Naive thymus-derived CD4-positive, alpha-beta T cell (primary cell): Measurements from ENCODE around the gene ACSBG1. TPM values are rescaled to one million over a fixed set of nuclear protein-coding genes. Genes with fewer than 3 reads are reported as not detected.
"Not testable (repeated sequence)": the region's sequence is repeated elsewhere in the genome, so short reads cannot be mapped to it uniquely, and the experiment has no call there.

Source experiments
- ATAC-seq: fragments of 150-1000 bp; cut with Tn5 transposase; 2 replicates; pipeline ENCODE4 v1.10.0; 2021; ENCODE audit warnings: mild to moderate bottlenecking, moderate library complexity
- CTCF ChIA-PET: fragments of 350-600 bp; sonication (Branson Sonifier 250); formaldehyde crosslinking; loops from one replicate; lab custom pipeline; 2021; ENCODE audit warnings: antibody characterized with exemption; lab: Charles Lee
- POLR2A ChIA-PET: fragments of 350-600 bp; sonication (Branson Sonifier 250); formaldehyde crosslinking; loops from one replicate; lab custom pipeline; 2021; ENCODE audit warnings: antibody characterized with exemption, inconsistent platforms; lab: Charles Lee
- DNase-seq, 9 donors: peaks; one replicate each; pipeline versions ENCODE4 v3.0.0 to v3.0.0-alpha.2; 2020 to 2022; ENCODE audit warnings: mixed read lengths in 1 of 9
- H3K27ac ChIP-seq: one replicate; pipeline ENCODE4 v1.7.0; 2013; ENCODE audit warnings: mild to moderate bottlenecking, low read depth, low read length, moderate library complexity
- H3K27me3 ChIP-seq, 2 donors: one replicate each; pipeline ENCODE4 v1.7.0; 2013; ENCODE audit warnings: low read length in 2 of 2, mild to moderate bottlenecking in 2 of 2, moderate library complexity in 2 of 2; ENCODE audit not compliant: control insufficient read depth in 2 of 2, insufficient read depth in 2 of 2
- H3K36me3 ChIP-seq, 3 experiments: 1 replicate in 2 of 3; 2 replicates in 1 of 3; pipeline ENCODE4 v1.7.0; 2013; ENCODE audit warnings: low read length in 3 of 3, mild to moderate bottlenecking in 3 of 3, moderate library complexity in 1 of 3; ENCODE audit not compliant: insufficient read depth in 3 of 3, control insufficient read depth in 2 of 3
- H3K4me1 ChIP-seq, 2 donors: one replicate each; pipeline ENCODE4 v1.7.0; 2013; ENCODE audit warnings: low read length in 2 of 2, mild to moderate bottlenecking in 2 of 2, moderate library complexity in 1 of 2; ENCODE audit not compliant: control insufficient read depth in 2 of 2, insufficient read depth in 2 of 2
- H3K4me3 ChIP-seq: 2 replicates; pipeline ENCODE4 v1.7.0; 2013; ENCODE audit warnings: mild to moderate bottlenecking, low read length
- H3K9me3 ChIP-seq, 3 experiments: 1 replicate in 2 of 3; 2 replicates in 1 of 3; pipeline ENCODE4 v1.7.0; 2013; ENCODE audit warnings: low read length in 3 of 3; ENCODE audit not compliant: control insufficient read depth in 2 of 3
- H3K27ac Mint-ChIP-seq, 9 donors: one replicate each; pipeline ENCODE4 v1.8.0; 2020 to 2022; ENCODE audit warnings: mixed read lengths in 9 of 9, mild to moderate bottlenecking in 8 of 9, moderate library complexity in 5 of 9, inconsistent platforms in 2 of 9
- H3K27me3 Mint-ChIP-seq, 5 donors: one replicate each; pipeline ENCODE4 v1.8.0; 2021 to 2022; ENCODE audit warnings: mixed read lengths in 5 of 5, mild to moderate bottlenecking in 1 of 5
- H3K36me3 Mint-ChIP-seq, 5 donors: one replicate each; pipeline ENCODE4 v1.8.0; 2020 to 2022; ENCODE audit warnings: mixed read lengths in 5 of 5, mild to moderate bottlenecking in 3 of 5, inconsistent platforms in 1 of 5
- H3K4me1 Mint-ChIP-seq, 7 donors: one replicate each; pipeline ENCODE4 v1.8.0; 2020 to 2022; ENCODE audit warnings: mixed read lengths in 7 of 7, mild to moderate bottlenecking in 3 of 7, inconsistent platforms in 1 of 7
- H3K4me3 Mint-ChIP-seq, 10 donors: one replicate each; pipeline ENCODE4 v1.8.0; 2020 to 2022; ENCODE audit warnings: mild to moderate bottlenecking in 10 of 10, mixed read lengths in 10 of 10, moderate library complexity in 6 of 10, inconsistent platforms in 2 of 10
- H3K9me3 Mint-ChIP-seq, 11 donors: one replicate each; pipeline ENCODE4 v1.8.0; 2020 to 2022; ENCODE audit warnings: mixed read lengths in 11 of 11, mild to moderate bottlenecking in 4 of 11, inconsistent platforms in 1 of 11, moderate library complexity in 1 of 11
- intact Hi-C, 2 donors: fragments of 100-400 bp; cut with micrococcal nuclease; formaldehyde crosslinking; loops; one replicate each; pipeline ENCODE4 v1.15.1; 2023
- polyA plus RNA-seq, 2 donors: library from polyadenylated mRNA; unstranded; fragments of 300-500 nt; fragmentation: Illumina TruSeq; gene quantifications; one replicate each; pipeline ENCODE4 v1.2.3, GENCODE V29; 2021
- total RNA-seq, 6 experiments: library from RNA in 5 of 6; stranded (reverse) in 5 of 6; gene quantifications; 1 replicate in 5 of 6; 2 replicates in 1 of 6; pipeline ENCODE4 v1.2.3 and lab custom pipeline; 2021 to 2026

ACSBG1 gene
- total and polyA plus RNA-seq, 7 experiments from 2014 or later = 0.06 to 0.39 TPM; not detected in 5

DNA sequence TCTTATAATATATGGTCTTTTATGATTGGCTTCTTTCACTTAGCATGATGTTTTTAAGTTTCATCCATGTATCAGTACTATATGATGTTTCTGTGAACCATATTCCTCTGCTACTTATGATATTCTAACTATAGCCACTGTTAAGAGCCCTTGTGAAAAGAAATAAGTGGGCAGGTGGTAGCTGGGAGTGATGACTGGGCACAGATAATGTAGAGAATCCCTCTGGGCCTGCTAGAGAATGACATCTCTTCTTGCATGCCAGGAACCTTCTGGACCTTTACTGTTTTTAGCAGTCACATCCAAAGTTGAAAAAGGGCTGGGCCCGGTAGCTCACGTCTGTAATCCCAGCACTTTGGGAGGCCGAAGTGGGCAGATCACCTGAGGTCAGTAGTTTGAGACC lies 75.0 kb downstream of the ACSBG1 start:
- Mint-ChIP-seq H3K9me3 (peaks cover 0 to 1% (median 0%) of the 10 kb centered on the region in 11 donors), H3K27me3 (no peaks in the 10 kb centered on the region), H3K4me3 (no peak overlapping the region), H3K27ac (no peak overlapping the region), H3K36me3 (peaks cover 5 to 38% (median 20%) of the 10 kb centered on the region in 5 donors), H3K4me1 (peaks cover 0 to 13% (median 4%) of the 10 kb centered on the region in 7 donors)
- Histone ChIP-seq H3K4me1 (no peaks in the 10 kb centered on the region), H3K27me3 (no peaks in the 10 kb centered on the region), H3K36me3 (peaks cover 6 to 54% (median 8%) of the 10 kb centered on the region in 3 experiments), H3K4me3 (no peak overlapping the region), H3K9me3 (no peaks in the 10 kb centered on the region), H3K27ac (no peak overlapping the region)
- POLR2A ChIA-PET = interaction anchor here (1.7 kb wide), 1 partner anchor 10 kb away, joined by 11 read pairs; the partner anchor contains the start of gene IDH3A
- ATAC-seq = no peak
- DNase-seq = no peak
- CTCF ChIA-PET = no interaction called here
- intact Hi-C loops = no loop called here

DNA sequence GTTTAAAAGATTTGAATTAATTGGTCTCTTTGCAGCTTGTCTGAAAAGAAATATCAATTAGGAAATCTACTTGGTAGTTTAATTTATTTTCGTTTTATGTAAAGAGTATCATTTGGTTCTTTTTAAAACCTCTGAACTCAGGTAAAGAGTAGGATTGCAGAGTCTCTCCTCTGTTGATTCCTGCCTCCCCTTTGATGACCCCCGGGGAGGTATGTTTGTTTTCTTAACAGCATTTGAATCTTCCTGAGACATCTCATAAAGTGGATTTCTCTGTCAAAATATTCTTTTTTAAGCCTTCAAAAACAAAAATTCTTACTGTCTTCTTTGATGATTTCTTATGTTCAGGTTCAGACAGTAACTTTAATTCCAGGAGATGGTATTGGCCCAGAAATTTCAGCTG lies 77.2 kb downstream of the ACSBG1 start:
- ATAC-seq = no peak
- Mint-ChIP-seq H3K36me3 (peaks cover 4 to 35% (median 17%) of the 10 kb centered on the region in 5 donors), H3K4me1 (peaks cover 7 to 26% (median 15%) of the 10 kb centered on the region in 7 donors), H3K4me3 (no peak overlapping the region), H3K27ac (peak overlapping the region in 2 of 9 donors; percentile 15 to 25), H3K9me3 (peaks cover 0 to 1% (median 0%) of the 10 kb centered on the region in 11 donors), H3K27me3 (no peaks in the 10 kb centered on the region)
- DNase-seq = no peak
- Histone ChIP-seq H3K9me3 (no peaks in the 10 kb centered on the region), H3K4me1 (peaks cover 0 to 3% of the 10 kb centered on the region in 2 donors), H3K27ac (no peak overlapping the region), H3K27me3 (no peaks in the 10 kb centered on the region), H3K4me3 (no peak overlapping the region), H3K36me3 (peaks cover 6 to 42% (median 6%) of the 10 kb centered on the region in 3 experiments)
- ChIA-PET POLR2A (no interaction called here), CTCF (no interaction called here)
- intact Hi-C loops = no loop called here

DNA sequence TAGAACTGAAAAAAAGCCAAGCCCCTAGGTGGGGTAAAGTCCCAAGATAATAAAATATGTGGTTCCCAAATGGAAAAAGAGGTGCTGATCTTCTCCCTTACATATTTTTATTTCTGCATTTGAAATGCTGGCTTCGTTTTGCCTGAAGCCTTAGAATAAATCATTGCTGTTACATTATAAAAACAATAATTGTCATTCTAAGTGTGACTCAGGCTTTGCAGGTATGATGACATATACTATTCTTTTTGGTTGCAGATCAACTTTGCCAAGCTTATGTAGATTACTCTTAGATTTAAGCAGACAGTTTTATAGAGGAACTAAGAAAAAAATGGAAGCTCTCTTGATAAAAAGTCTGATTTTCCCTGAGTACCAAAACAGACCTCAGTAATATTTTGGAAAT lies 77.7 kb downstream of the ACSBG1 start:
- ATAC-seq = no peak
- Histone ChIP-seq H3K27ac (no peak overlapping the region), H3K4me1 (peaks cover 0 to 3% of the 10 kb centered on the region in 2 donors), H3K36me3 (peaks cover 2 to 36% (median 6%) of the 10 kb centered on the region in 3 experiments), H3K4me3 (no peak overlapping the region), H3K27me3 (no peaks in the 10 kb centered on the region), H3K9me3 (no peaks in the 10 kb centered on the region)
- Mint-ChIP-seq H3K9me3 (peaks cover 0 to 1% (median 0%) of the 10 kb centered on the region in 11 donors), H3K27ac (peak overlapping the region in 2 of 9 donors; percentile 25 to 56), H3K27me3 (no peaks in the 10 kb centered on the region), H3K36me3 (peaks cover 0 to 30% (median 17%) of the 10 kb centered on the region in 5 donors), H3K4me1 (peaks cover 7 to 21% (median 13%) of the 10 kb centered on the region in 7 donors), H3K4me3 (no peak overlapping the region)
- intact Hi-C loops = no loop called here
- DNase-seq = no peak
- POLR2A ChIA-PET = no interaction called here
- CTCF ChIA-PET = no interaction called here

DNA sequence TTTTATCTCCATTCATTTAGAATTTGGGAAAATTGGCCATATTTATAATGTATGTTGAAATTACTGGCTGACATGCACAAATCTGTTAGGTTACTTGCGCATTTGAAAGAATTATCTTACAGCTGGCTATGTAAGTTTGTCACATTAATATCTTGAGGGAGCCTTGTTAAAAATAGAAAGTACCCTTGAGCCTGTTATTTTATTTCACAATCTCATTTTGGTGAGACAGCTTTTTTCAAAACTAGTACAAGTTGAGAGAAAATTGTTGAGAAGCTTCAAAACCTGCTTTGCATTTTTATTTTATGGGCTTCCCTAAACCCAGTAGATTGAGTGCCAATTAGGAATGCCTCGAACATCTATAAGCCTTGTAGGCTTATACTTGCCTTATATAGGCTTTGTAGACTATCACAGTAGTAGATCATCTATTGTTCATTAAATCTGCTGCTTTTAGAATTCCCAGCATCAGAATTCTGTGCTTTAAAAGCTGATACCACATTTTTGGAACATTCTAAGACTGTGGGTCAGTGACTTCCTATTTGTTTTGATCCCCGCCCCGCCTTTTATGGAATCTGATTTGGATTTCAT lies 78.9 kb downstream of the ACSBG1 start:
- Histone ChIP-seq H3K9me3 (no peaks in the 10 kb centered on the region), H3K4me1 (peaks cover 1 to 6% of the 10 kb centered on the region in 2 donors), H3K27ac (no peak overlapping the region), H3K36me3 (peaks cover 0 to 30% (median 6%) of the 10 kb centered on the region in 3 experiments), H3K27me3 (no peaks in the 10 kb centered on the region), H3K4me3 (no peak overlapping the region)
- peaks cover 12 to 29% (median 22%) of the 10 kb centered on the region in 7 donors for H3K4me1 Mint-ChIP-seq
- ChIA-PET CTCF (no interaction called here), POLR2A (no interaction called here)
- H3K27ac Mint-ChIP-seq = peak overlapping the region in 1 of 9 donors; percentile 48
- peaks cover 0 to 28% (median 17%) of the 10 kb centered on the region in 5 donors for H3K36me3 Mint-ChIP-seq
- no peak for ATAC-seq
- intact Hi-C loops = no loop called here
- no peaks in the 10 kb centered on the region for H3K27me3 Mint-ChIP-seq
- no peak for DNase-seq
- peaks cover 0 to 1% (median 0%) of the 10 kb centered on the region in 11 donors for H3K9me3 Mint-ChIP-seq
- no peak overlapping the region for H3K4me3 Mint-ChIP-seq

DNA sequence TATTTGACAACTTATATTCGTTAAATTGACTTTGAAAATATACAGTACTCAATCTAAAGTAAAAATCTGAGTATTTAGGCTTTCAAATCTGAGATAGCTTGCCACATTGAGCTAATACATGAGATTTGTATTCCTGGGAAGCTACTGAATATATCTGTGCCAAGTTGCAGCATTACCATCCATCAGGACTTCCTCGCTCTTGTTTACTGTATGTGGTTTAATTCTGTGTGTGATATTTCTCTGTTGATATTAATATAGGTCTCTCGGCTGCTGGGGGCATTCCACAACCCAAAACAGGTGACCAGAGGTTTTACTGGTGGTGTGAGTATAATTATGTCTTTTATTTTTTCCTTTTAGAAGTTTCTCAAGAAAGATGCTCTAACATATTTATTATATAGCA lies 79.4 kb downstream of the ACSBG1 start:
- POLR2A ChIA-PET = no interaction called here
- peak overlapping the region in 1 of 9 donors; percentile 65 for H3K27ac Mint-ChIP-seq
- CTCF ChIA-PET = no interaction called here

DNA sequence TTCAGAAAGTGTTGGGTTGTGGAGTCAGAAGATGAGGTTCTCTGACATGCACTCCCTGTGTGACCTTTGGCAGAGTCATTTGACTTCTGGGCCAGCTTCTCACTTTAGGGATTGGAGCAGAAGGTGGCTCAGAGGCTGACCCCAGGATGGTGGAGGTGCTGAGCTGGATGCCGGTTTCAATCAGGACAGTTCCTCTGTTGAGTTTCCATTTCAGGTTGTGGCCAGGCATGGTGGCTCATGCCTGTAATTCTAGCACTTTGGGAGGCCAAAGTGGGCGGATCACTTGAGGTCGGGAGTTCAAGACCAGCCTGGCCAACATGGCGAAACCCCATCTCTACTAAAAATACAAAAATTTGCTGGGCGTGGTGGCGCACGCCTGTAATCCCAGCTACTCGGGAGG lies 83.3 kb downstream of the ACSBG1 start:
- H3K27me3 Mint-ChIP-seq, intact Hi-C loops, DNase-seq, H3K4me3 ChIP-seq, H3K36me3 ChIP-seq, H3K27me3 ChIP-seq, ATAC-seq, H3K9me3 Mint-ChIP-seq, H3K27ac ChIP-seq, H3K9me3 ChIP-seq: not testable (repeated sequence)
- POLR2A ChIA-PET = interaction anchor here (1.3 kb wide), 1 partner anchor 11 kb away, joined by 5 read pairs; no protein-coding TSS in a partner anchor
- CTCF ChIA-PET = interaction anchor here (1.4 kb wide), 1 partner anchor 89 kb away, joined by 3 read pairs; no protein-coding TSS in a partner anchor
- peaks cover 17 to 24% of the 10 kb centered on the region in 2 donors for H3K4me1 ChIP-seq
- peak overlapping the region; percentile 90 to 98 (median 96) for H3K4me3 Mint-ChIP-seq
- peaks cover 0 to 17% (median 11%) of the 10 kb centered on the region in 5 donors for H3K36me3 Mint-ChIP-seq
- H3K27ac Mint-ChIP-seq = peak overlapping the region in 7 of 9 donors; percentile 1 to 96 (median 47)
- H3K4me1 Mint-ChIP-seq = peaks cover 28 to 58% (median 43%) of the 10 kb centered on the region in 7 donors

More for the DNA sequence above, 79.4 kb downstream of the ACSBG1 start:
- Histone ChIP-seq H3K27me3 (no peaks in the 10 kb centered on the region), H3K36me3 (peaks cover 0 to 28% (median 6%) of the 10 kb centered on the region in 3 experiments), H3K4me3 (no peak overlapping the region), H3K4me1 (peaks cover 6 to 11% of the 10 kb centered on the region in 2 donors), H3K9me3 (no peaks in the 10 kb centered on the region), H3K27ac (no peak overlapping the region)
- ATAC-seq (no peak), DNase-seq (peak in 1 of 9 donors; percentile 6)
- no peaks in the 10 kb centered on the region for H3K27me3 Mint-ChIP-seq
- H3K9me3 Mint-ChIP-seq = peaks cover 0 to 1% (median 0%) of the 10 kb centered on the region in 11 donors
- intact Hi-C loops = no loop called here
- H3K36me3 Mint-ChIP-seq = peaks cover 0 to 28% (median 17%) of the 10 kb centered on the region in 5 donors
- H3K4me3 Mint-ChIP-seq = no peak overlapping the region
- H3K4me1 Mint-ChIP-seq = peaks cover 16 to 33% (median 27%) of the 10 kb centered on the region in 7 donors
